Measurements from ENCODE around the gene KLHL10.

The KLHL10 gene

DNA sequence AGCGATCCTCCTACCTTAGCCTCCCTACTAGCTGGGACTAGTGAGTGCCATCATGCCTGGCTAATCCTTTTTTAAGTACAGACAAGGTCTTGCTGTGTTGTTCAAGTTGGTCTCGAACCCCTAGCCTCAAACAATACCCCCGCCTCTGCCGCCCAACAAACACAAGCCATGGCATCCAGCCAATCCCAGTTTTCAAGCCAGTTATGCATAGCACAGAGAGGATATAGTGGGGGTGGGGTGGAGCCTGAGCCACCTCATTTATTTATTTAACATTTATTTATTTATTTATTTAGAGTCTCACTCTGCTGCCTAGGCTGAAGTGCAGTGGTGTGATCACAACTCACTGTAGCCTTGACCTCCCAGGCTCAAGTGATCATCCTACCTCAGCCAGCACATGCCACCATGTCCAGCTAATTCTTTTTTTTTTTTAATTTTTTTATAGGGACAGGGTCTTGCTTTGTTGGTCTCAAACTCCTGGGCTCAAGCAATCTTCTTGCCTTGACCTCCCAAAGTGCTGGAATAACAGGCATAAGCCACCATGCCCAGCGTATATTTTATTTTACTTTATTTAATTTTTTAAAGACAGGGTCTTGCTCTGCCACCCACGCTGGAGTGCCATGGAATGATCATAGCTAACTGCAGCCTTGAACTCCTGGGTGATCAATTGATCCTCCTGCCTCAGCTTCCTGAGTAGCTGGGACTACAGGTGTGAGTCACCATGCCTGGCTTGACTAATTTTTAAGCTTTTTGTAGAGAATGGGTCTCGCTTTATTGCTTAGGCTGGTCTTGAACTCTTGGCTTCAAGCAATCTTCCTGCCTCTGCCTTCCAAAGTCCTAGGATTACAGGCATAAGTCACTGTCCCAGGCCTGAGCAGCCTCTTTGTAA, 53.8 kb downstream of the KLHL10 start:
- H3K9me2 ChIP-seq (replicated peaks; ENCODE audit: insufficient read depth, low read length): no peaks in the 10 kb centered on the region
- no peaks in the 10 kb centered on the region for H3K9me3 ChIP-seq (replicated peaks; ENCODE audit: insufficient read depth, low read length)
- no peaks in the 10 kb centered on the region for H4K20me1 ChIP-seq (ENCODE audit: insufficient read depth, low read length)
- H3K79me2 ChIP-seq (ENCODE audit: low read length): no peaks in the 10 kb centered on the region
- H3K27me3 ChIP-seq (replicated peaks; ENCODE audit: insufficient read depth, low read length): no peaks in the 10 kb centered on the region
- no peak for TF ChIP-seq EZH2 (optimal IDR thresholded peaks at IDR 0.05; ENCODE audit: low read depth, low read length)
- TF ChIP-seq, protein P1, sequence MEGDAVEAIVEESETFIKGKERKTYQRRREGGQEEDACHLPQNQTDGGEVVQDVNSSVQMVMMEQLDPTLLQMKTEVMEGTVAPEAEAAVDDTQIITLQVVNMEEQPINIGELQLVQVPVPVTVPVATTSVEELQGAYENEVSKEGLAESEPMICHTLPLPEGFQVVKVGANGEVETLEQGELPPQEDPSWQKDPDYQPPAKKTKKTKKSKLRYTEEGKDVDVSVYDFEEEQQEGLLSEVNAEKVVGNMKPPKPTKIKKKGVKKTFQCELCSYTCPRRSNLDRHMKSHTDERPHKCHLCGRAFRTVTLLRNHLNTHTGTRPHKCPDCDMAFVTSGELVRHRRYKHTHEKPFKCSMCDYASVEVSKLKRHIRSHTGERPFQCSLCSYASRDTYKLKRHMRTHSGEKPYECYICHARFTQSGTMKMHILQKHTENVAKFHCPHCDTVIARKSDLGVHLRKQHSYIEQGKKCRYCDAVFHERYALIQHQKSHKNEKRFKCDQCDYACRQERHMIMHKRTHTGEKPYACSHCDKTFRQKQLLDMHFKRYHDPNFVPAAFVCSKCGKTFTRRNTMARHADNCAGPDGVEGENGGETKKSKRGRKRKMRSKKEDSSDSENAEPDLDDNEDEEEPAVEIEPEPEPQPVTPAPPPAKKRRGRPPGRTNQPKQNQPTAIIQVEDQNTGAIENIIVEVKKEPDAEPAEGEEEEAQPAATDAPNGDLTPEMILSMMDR (IDR thresholded peaks at IDR 0.05; ENCODE audit: low read length): no peak
- TF ChIP-seq EZH2phosphoT487 (IDR thresholded peaks at IDR 0.05; ENCODE audit: low read length): no peak
- H3K9ac ChIP-seq (ENCODE audit: low read length): no peak overlapping the region
- H3K27ac ChIP-seq (ENCODE audit: low read length): no peak overlapping the region
- no peaks in the 10 kb centered on the region; the same call in 1 of the 2 replicates for H3K36me3 ChIP-seq (replicated peaks; ENCODE audit: insufficient read depth, low read length)
- H3F3A ChIP-seq (ENCODE audit: insufficient read depth, low read length): no peaks in the 10 kb centered on the region
- no peaks in the 10 kb centered on the region for H3K4me1 ChIP-seq (ENCODE audit: low read length)
- no peak overlapping the region for H2AFZ ChIP-seq (ENCODE audit: low read length)
- H3K4me3 ChIP-seq (ENCODE audit: low read length): no peak overlapping the region
- H3K4me2 ChIP-seq (ENCODE audit: low read depth, low read length): no peak overlapping the region
- no peak for DNase-seq

GRCh38 chr17:41892021-41892376, 54.4 kb downstream of the KLHL10 start:
- H3K9me3 ChIP-seq (replicated peaks; ENCODE audit: insufficient read depth, low read length): no peaks in the 10 kb centered on the region
- DNase-seq: no peak
- H3K9me2 ChIP-seq (replicated peaks; ENCODE audit: insufficient read depth, low read length): no peaks in the 10 kb centered on the region
- H3K36me3 ChIP-seq (replicated peaks; ENCODE audit: insufficient read depth, low read length): no peaks in the 10 kb centered on the region; the same call in 1 of the 2 replicates
- H4K20me1 ChIP-seq (ENCODE audit: insufficient read depth, low read length): no peaks in the 10 kb centered on the region
- H3K27ac ChIP-seq (ENCODE audit: low read length): no peak overlapping the region
- no peak overlapping the region for H3K4me3 ChIP-seq (ENCODE audit: low read length)
- no peaks in the 10 kb centered on the region for H3K27me3 ChIP-seq (replicated peaks; ENCODE audit: insufficient read depth, low read length)
- H3F3A ChIP-seq (ENCODE audit: insufficient read depth, low read length): no peaks in the 10 kb centered on the region
- H3K79me2 ChIP-seq (ENCODE audit: low read length): no peaks in the 10 kb centered on the region
- H3K4me2 ChIP-seq (ENCODE audit: low read depth, low read length): no peak overlapping the region
- no peak overlapping the region for H3K9ac ChIP-seq (ENCODE audit: low read length)
- TF ChIP-seq, protein P1 (IDR thresholded peaks at IDR 0.05; ENCODE audit: low read length): no peak
- TF ChIP-seq EZH2phosphoT487 (IDR thresholded peaks at IDR 0.05; ENCODE audit: low read length) (no peak), EZH2 (optimal IDR thresholded peaks at IDR 0.05; ENCODE audit: low read depth, low read length) (no peak)
- no peak overlapping the region for H2AFZ ChIP-seq (ENCODE audit: low read length)
- H3K4me1 ChIP-seq (ENCODE audit: low read length): no peaks in the 10 kb centered on the region

GRCh38 chr17:41893384-41893783, 55.8 kb downstream of the KLHL10 start:
- Histone ChIP-seq H3K36me3 (replicated peaks; ENCODE audit: insufficient read depth, low read length) (no peaks in the 10 kb centered on the region; the same call in 1 of the 2 replicates), H3K4me3 (ENCODE audit: low read length) (no peak overlapping the region), H3K79me2 (ENCODE audit: low read length) (no peaks in the 10 kb centered on the region), H3F3A (ENCODE audit: insufficient read depth, low read length) (no peaks in the 10 kb centered on the region), H4K20me1 (ENCODE audit: insufficient read depth, low read length) (no peaks in the 10 kb centered on the region), H3K27me3 (replicated peaks; ENCODE audit: insufficient read depth, low read length) (no peaks in the 10 kb centered on the region), H3K9me3 (replicated peaks; ENCODE audit: insufficient read depth, low read length) (no peaks in the 10 kb centered on the region), H3K4me1 (ENCODE audit: low read length) (no peaks in the 10 kb centered on the region), H3K9ac (ENCODE audit: low read length) (no peak overlapping the region), H2AFZ (ENCODE audit: low read length) (no peak overlapping the region), H3K4me2 (ENCODE audit: low read depth, low read length) (no peak overlapping the region), H3K9me2 (replicated peaks; ENCODE audit: insufficient read depth, low read length) (no peaks in the 10 kb centered on the region), H3K27ac (ENCODE audit: low read length) (no peak overlapping the region)
- no peak for DNase-seq
- TF ChIP-seq EZH2phosphoT487 (IDR thresholded peaks at IDR 0.05; ENCODE audit: low read length) (no peak), EZH2 (optimal IDR thresholded peaks at IDR 0.05; ENCODE audit: low read depth, low read length) (no peak)
- TF ChIP-seq, protein P1 (IDR thresholded peaks at IDR 0.05; ENCODE audit: low read length): no peak
